ENCODE measurements around the gene SRGAP2B. TPM values are rescaled to one million over a fixed set of nuclear protein-coding genes. Genes with fewer than 3 reads are reported as not detected.
"Not testable (repeated sequence)": the region's sequence is repeated elsewhere in the genome, so short reads cannot be mapped to it uniquely, and the experiment has no call there.

The SRGAP2B gene
- total and polyA plus RNA-seq, 2 donors: 7.0 to 10.3 TPM

GRCh38 chr1:144900841-144901240, 194.3 kb downstream of the SRGAP2B start:
- WGBS: no CpG with 5 or more reads among the region's 6 CpGs
- DNase-seq (ENCODE audit: low read depth in 6 of 9, low spot score in 9 of 9): not testable (repeated sequence)

GRCh38 chr1:144894454-144895201, 200.5 kb downstream of the SRGAP2B start:
- H3K27me3 ChIP-seq (ENCODE audit: control insufficient read depth in 2 of 2, insufficient read depth in 1 of 2, low read length in 1 of 2); H3K4me1 ChIP-seq (ENCODE audit: control insufficient read depth in 2 of 2, insufficient read depth in 2 of 2, low read length in 2 of 2); H3K36me3 ChIP-seq (ENCODE audit: control insufficient read depth in 2 of 2, insufficient read depth in 2 of 2, low read length in 1 of 2); H3K4me3 ChIP-seq (ENCODE audit: low read length in 2 of 2); DNase-seq (ENCODE audit: low read depth in 6 of 9, low spot score in 9 of 9); H3K9me3 ChIP-seq (ENCODE audit: control insufficient read depth in 2 of 2, insufficient read depth in 1 of 2, low read length in 1 of 2); H3K27ac ChIP-seq (ENCODE audit: low read depth in 1 of 2, low read length in 1 of 2): not testable (repeated sequence)
- no CpG with 5 or more reads among the region's 5 CpGs for WGBS

More at GRCh38 chr1:144900841-144901240, 194.3 kb downstream of the SRGAP2B start:
- H3K27ac ChIP-seq (ENCODE audit: low read depth in 1 of 2, low read length in 1 of 2); H3K9me3 ChIP-seq (ENCODE audit: control insufficient read depth in 2 of 2, insufficient read depth in 1 of 2, low read length in 1 of 2); H3K27me3 ChIP-seq (ENCODE audit: control insufficient read depth in 2 of 2, insufficient read depth in 1 of 2, low read length in 1 of 2); H3K36me3 ChIP-seq (ENCODE audit: control insufficient read depth in 2 of 2, insufficient read depth in 2 of 2, low read length in 1 of 2); H3K4me1 ChIP-seq (ENCODE audit: control insufficient read depth in 2 of 2, insufficient read depth in 2 of 2, low read length in 2 of 2); H3K4me3 ChIP-seq (ENCODE audit: low read length in 2 of 2): not testable (repeated sequence)

- WGBS: 91% methylated on average over 3 of the region's 9 CpGs
- H3K4me3 ChIP-seq (ENCODE audit: low read length in 2 of 2); DNase-seq (ENCODE audit: low read depth in 6 of 9, low spot score in 9 of 9); H3K27me3 ChIP-seq (ENCODE audit: control insufficient read depth in 2 of 2, insufficient read depth in 1 of 2, low read length in 1 of 2); H3K36me3 ChIP-seq (ENCODE audit: control insufficient read depth in 2 of 2, insufficient read depth in 2 of 2, low read length in 1 of 2); H3K27ac ChIP-seq (ENCODE audit: low read depth in 1 of 2, low read length in 1 of 2); H3K4me1 ChIP-seq (ENCODE audit: control insufficient read depth in 2 of 2, insufficient read depth in 2 of 2, low read length in 2 of 2); H3K9me3 ChIP-seq (ENCODE audit: control insufficient read depth in 2 of 2, insufficient read depth in 1 of 2, low read length in 1 of 2): not testable (repeated sequence)
Measured at GRCh38 chr1:144893710-144894438, 201.3 kb downstream of the SRGAP2B start.

DNA sequence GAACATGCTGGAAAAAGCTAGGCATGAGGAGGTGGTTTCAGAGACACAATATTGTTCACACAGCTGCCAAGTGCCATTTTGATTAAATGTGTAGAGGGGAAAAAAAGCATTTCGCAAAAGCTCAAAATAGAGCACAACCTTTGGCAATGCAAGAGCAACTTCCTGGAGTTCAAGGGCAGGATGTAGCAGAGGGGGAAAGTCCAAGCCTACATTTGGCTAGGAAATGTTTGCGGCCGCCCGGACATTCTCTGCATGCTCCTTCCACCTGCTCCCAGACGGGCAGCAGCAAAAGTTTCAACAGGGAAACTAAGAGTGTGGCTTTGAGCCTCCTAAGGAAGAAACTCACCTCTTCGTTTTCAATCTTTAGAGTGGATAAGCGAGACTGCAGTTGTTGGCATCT, 202.1 kb downstream of the SRGAP2B start:
- not testable (repeated sequence) for H3K4me1 ChIP-seq (ENCODE audit: control insufficient read depth in 2 of 2, insufficient read depth in 2 of 2, low read length in 2 of 2); H3K4me3 ChIP-seq (ENCODE audit: low read length in 2 of 2); H3K27ac ChIP-seq (ENCODE audit: low read depth in 1 of 2, low read length in 1 of 2); H3K36me3 ChIP-seq (ENCODE audit: control insufficient read depth in 2 of 2, insufficient read depth in 2 of 2, low read length in 1 of 2); H3K9me3 ChIP-seq (ENCODE audit: control insufficient read depth in 2 of 2, insufficient read depth in 1 of 2, low read length in 1 of 2); DNase-seq (ENCODE audit: low read depth in 6 of 9, low spot score in 9 of 9); H3K27me3 ChIP-seq (ENCODE audit: control insufficient read depth in 2 of 2, insufficient read depth in 1 of 2, low read length in 1 of 2)
- no CpG with 5 or more reads among the region's 7 CpGs for WGBS

GRCh38 chr1:144889450-144890115, 205.5 kb downstream of the SRGAP2B start:
- H3K27me3 ChIP-seq (ENCODE audit: control insufficient read depth in 2 of 2, insufficient read depth in 1 of 2, low read length in 1 of 2); H3K9me3 ChIP-seq (ENCODE audit: control insufficient read depth in 2 of 2, insufficient read depth in 1 of 2, low read length in 1 of 2); H3K4me1 ChIP-seq (ENCODE audit: control insufficient read depth in 2 of 2, insufficient read depth in 2 of 2, low read length in 2 of 2); DNase-seq (ENCODE audit: low read depth in 6 of 9, low spot score in 9 of 9); H3K4me3 ChIP-seq (ENCODE audit: low read length in 2 of 2); H3K27ac ChIP-seq (ENCODE audit: low read depth in 1 of 2, low read length in 1 of 2); H3K36me3 ChIP-seq (ENCODE audit: control insufficient read depth in 2 of 2, insufficient read depth in 2 of 2, low read length in 1 of 2): not testable (repeated sequence)
- no CpG with 5 or more reads among the region's 3 CpGs for WGBS

DNA sequence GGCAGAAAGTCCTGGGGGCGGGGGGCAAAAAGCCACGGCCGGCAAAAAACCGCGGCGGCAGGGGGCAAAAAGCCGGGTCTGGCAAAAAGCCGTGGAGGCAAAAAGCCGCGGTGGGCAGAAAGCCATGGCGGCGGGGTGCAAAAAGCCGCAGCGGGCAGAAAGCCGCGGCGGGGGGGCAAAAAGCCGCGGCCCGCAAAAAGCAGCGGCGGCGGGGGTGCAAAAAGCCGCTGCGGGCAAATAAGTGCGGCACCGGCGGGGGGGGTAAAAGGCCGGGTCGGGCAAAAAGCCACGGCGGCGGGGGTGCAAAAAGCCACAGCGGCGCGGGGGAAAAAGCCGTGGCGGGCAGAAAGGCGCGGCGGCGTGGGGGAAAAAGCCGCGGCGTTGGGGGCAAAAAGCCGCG, 212.1 kb downstream of the SRGAP2B start:
- peak overlapping the region in 1 of 2 donors; percentile 38 for H3K4me3 ChIP-seq (ENCODE audit: low read length in 2 of 2)
- peak in 2 of 9 donors; percentile 1 to 11 for DNase-seq (ENCODE audit: low read depth in 6 of 9, low spot score in 9 of 9)
- not testable (repeated sequence) for H3K27me3 ChIP-seq (ENCODE audit: control insufficient read depth in 2 of 2, insufficient read depth in 1 of 2, low read length in 1 of 2); H3K27ac ChIP-seq (ENCODE audit: low read depth in 1 of 2, low read length in 1 of 2); H3K4me1 ChIP-seq (ENCODE audit: control insufficient read depth in 2 of 2, insufficient read depth in 2 of 2, low read length in 2 of 2); H3K36me3 ChIP-seq (ENCODE audit: control insufficient read depth in 2 of 2, insufficient read depth in 2 of 2, low read length in 1 of 2); H3K9me3 ChIP-seq (ENCODE audit: control insufficient read depth in 2 of 2, insufficient read depth in 1 of 2, low read length in 1 of 2)
- WGBS: 1% methylated on average over 47 of the region's 47 CpGs

GRCh38 chr1:144882343-144882742, 212.8 kb downstream of the SRGAP2B start:
- not testable (repeated sequence) for H3K27ac ChIP-seq (ENCODE audit: low read depth in 1 of 2, low read length in 1 of 2); H3K27me3 ChIP-seq (ENCODE audit: control insufficient read depth in 2 of 2, insufficient read depth in 1 of 2, low read length in 1 of 2); H3K9me3 ChIP-seq (ENCODE audit: control insufficient read depth in 2 of 2, insufficient read depth in 1 of 2, low read length in 1 of 2); H3K36me3 ChIP-seq (ENCODE audit: control insufficient read depth in 2 of 2, insufficient read depth in 2 of 2, low read length in 1 of 2); H3K4me3 ChIP-seq (ENCODE audit: low read length in 2 of 2); DNase-seq (ENCODE audit: low read depth in 6 of 9, low spot score in 9 of 9); H3K4me1 ChIP-seq (ENCODE audit: control insufficient read depth in 2 of 2, insufficient read depth in 2 of 2, low read length in 2 of 2)
- WGBS: 3% methylated on average over 17 of the region's 42 CpGs

DNA sequence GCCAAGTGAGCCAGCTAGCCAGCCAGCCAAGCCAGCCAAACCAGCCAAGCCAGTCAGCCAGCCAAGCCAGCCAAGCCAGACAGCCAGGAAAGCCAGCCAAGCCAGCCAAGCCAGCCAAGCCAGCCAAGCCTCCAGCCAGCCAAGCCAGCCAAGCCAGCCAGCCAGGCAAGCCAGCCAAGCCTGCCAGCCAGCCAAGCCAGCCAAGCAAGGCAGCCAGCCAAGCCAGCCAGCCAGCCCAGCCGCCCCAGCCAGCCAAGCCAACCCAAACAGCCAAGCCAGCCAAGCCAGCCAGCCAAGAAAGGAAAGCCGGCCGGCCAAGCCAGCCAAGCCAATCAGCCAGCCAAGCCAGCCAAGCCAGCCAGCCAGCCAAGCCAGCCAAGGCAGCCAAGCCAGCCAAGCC, 236.5 kb downstream of the SRGAP2B start:
- H3K36me3 ChIP-seq (ENCODE audit: control insufficient read depth in 2 of 2, insufficient read depth in 2 of 2, low read length in 1 of 2); H3K4me1 ChIP-seq (ENCODE audit: control insufficient read depth in 2 of 2, insufficient read depth in 2 of 2, low read length in 2 of 2); H3K4me3 ChIP-seq (ENCODE audit: low read length in 2 of 2); H3K9me3 ChIP-seq (ENCODE audit: control insufficient read depth in 2 of 2, insufficient read depth in 1 of 2, low read length in 1 of 2); H3K27me3 ChIP-seq (ENCODE audit: control insufficient read depth in 2 of 2, insufficient read depth in 1 of 2, low read length in 1 of 2); DNase-seq (ENCODE audit: low read depth in 6 of 9, low spot score in 9 of 9); H3K27ac ChIP-seq (ENCODE audit: low read depth in 1 of 2, low read length in 1 of 2): not testable (repeated sequence)
- WGBS: 85% methylated on average over 3 of the region's 3 CpGs
